ENCODE data around the gene FRMD4A.

DNA sequence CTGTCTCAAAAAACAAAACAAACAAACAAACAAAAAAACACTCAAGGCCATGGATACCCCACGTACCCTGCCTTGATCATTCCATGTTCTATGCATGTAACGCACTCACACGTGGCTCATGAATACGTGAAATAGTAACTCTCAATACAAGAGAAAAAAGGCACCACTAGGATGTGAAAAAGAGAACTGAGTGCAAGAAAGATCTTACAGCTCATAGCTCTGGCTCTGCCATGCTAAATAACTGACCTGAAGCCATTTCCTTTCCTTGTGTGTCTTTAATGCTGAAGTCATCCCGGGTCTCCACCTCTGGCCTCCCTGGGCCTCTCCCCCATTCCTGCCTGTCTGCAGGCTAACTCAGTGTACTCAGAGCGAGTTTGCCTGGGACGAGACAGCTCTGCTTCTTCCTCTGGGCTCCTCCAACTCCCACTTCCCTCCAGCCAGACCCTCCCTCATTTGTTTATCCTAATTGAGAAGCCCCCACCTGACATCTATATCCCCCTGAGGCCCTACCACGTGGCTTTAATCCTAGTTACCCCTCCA, 626.7 kb downstream of the FRMD4A start:
- TF ChIP-seq, protein P1, sequence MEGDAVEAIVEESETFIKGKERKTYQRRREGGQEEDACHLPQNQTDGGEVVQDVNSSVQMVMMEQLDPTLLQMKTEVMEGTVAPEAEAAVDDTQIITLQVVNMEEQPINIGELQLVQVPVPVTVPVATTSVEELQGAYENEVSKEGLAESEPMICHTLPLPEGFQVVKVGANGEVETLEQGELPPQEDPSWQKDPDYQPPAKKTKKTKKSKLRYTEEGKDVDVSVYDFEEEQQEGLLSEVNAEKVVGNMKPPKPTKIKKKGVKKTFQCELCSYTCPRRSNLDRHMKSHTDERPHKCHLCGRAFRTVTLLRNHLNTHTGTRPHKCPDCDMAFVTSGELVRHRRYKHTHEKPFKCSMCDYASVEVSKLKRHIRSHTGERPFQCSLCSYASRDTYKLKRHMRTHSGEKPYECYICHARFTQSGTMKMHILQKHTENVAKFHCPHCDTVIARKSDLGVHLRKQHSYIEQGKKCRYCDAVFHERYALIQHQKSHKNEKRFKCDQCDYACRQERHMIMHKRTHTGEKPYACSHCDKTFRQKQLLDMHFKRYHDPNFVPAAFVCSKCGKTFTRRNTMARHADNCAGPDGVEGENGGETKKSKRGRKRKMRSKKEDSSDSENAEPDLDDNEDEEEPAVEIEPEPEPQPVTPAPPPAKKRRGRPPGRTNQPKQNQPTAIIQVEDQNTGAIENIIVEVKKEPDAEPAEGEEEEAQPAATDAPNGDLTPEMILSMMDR (IDR thresholded peaks at IDR 0.05) = no peak
- no peak for TF ChIP-seq POLR2A (IDR thresholded peaks at IDR 0.05)
- TF ChIP-seq POLR2AphosphoS5 (IDR thresholded peaks at IDR 0.05) = no peak
- TF ChIP-seq EP300 (IDR thresholded peaks at IDR 0.05) = no peak
